Measurements from ENCODE around the gene AJAP1.
"Not testable (repeated sequence)": the region's sequence is repeated elsewhere in the genome, so short reads cannot be mapped to it uniquely, and the experiment has no call there.

The AJAP1 gene

GRCh38 chr1:4616831-4617465, 37.5 kb upstream of the AJAP1 start:
- Histone ChIP-seq H3K27ac (ENCODE audit: low read length) (no peak overlapping the region), H3K4me1 (ENCODE audit: low read length) (peaks cover 9% of the 10 kb centered on the region), H3K36me3 (replicated peaks; ENCODE audit: low read depth, low read length) (no peaks in the 10 kb centered on the region), H3K79me2 (ENCODE audit: low read length) (no peaks in the 10 kb centered on the region), H3K4me2 (ENCODE audit: low read length) (no peak overlapping the region), H3K9ac (ENCODE audit: low read length) (no peak overlapping the region), H4K20me1 (ENCODE audit: insufficient read depth, low read length) (no peaks in the 10 kb centered on the region), H3K27me3 (ENCODE audit: low read depth, low read length) (no peaks in the 10 kb centered on the region; the same call in 1 of the 2 replicates), H3K4me3 (ENCODE audit: low read length) (no peak overlapping the region), H3K9me3 (ENCODE audit: insufficient read depth, low read length) (no peaks in the 10 kb centered on the region), H2AFZ (ENCODE audit: low read depth, low read length) (no peak overlapping the region)
- no peak for TF ChIP-seq CTCF (IDR thresholded peaks at IDR 0.05; ENCODE audit: low read depth, low read length)
- TF ChIP-seq EZH2phosphoT487 (IDR thresholded peaks at IDR 0.05; ENCODE audit: low read depth) = no peak

GRCh38 chr1:4617506-4617905, 36.9 kb upstream of the AJAP1 start:
- H2AFZ ChIP-seq (ENCODE audit: low read depth, low read length) = no peak overlapping the region
- no peak overlapping the region for H3K4me3 ChIP-seq (ENCODE audit: low read length)
- H3K79me2 ChIP-seq (ENCODE audit: low read length) = no peaks in the 10 kb centered on the region
- no peaks in the 10 kb centered on the region for H3K9me3 ChIP-seq (ENCODE audit: insufficient read depth, low read length)
- no peak overlapping the region for H3K4me2 ChIP-seq (ENCODE audit: low read length)
- no peak overlapping the region for H3K9ac ChIP-seq (ENCODE audit: low read length)
- no peaks in the 10 kb centered on the region for H4K20me1 ChIP-seq (ENCODE audit: insufficient read depth, low read length)
- TF ChIP-seq EZH2phosphoT487 (IDR thresholded peaks at IDR 0.05; ENCODE audit: low read depth) (no peak), CTCF (IDR thresholded peaks at IDR 0.05; ENCODE audit: low read depth, low read length) (no peak)
- H3K27me3 ChIP-seq (ENCODE audit: low read depth, low read length) = no peaks in the 10 kb centered on the region; the same call in 1 of the 2 replicates
- H3K27ac ChIP-seq (ENCODE audit: low read length) = no peak overlapping the region
- H3K4me1 ChIP-seq (ENCODE audit: low read length) = peaks cover 12% of the 10 kb centered on the region
- no peaks in the 10 kb centered on the region for H3K36me3 ChIP-seq (replicated peaks; ENCODE audit: low read depth, low read length)

GRCh38 chr1:4618827-4619226, 35.6 kb upstream of the AJAP1 start:
- H3K27ac ChIP-seq (ENCODE audit: low read length); H4K20me1 ChIP-seq (ENCODE audit: insufficient read depth, low read length); H3K4me2 ChIP-seq (ENCODE audit: low read length); H3K79me2 ChIP-seq (ENCODE audit: low read length); H2AFZ ChIP-seq (ENCODE audit: low read depth, low read length); H3K4me3 ChIP-seq (ENCODE audit: low read length); H3K36me3 ChIP-seq (replicated peaks; ENCODE audit: low read depth, low read length); H3K27me3 ChIP-seq (ENCODE audit: low read depth, low read length); H3K9me3 ChIP-seq (ENCODE audit: insufficient read depth, low read length); H3K9ac ChIP-seq (ENCODE audit: low read length): not testable (repeated sequence)
- H3K4me1 ChIP-seq (ENCODE audit: low read length) = peaks cover 12% of the 10 kb centered on the region

GRCh38 chr1:4621646-4622045, 32.8 kb upstream of the AJAP1 start:
- Histone ChIP-seq H3K27me3 (ENCODE audit: low read depth, low read length) (no peaks in the 10 kb centered on the region; the same call in 1 of the 2 replicates), H3K4me1 (ENCODE audit: low read length) (peaks cover 12% of the 10 kb centered on the region), H3K27ac (ENCODE audit: low read length) (no peak overlapping the region), H3K9ac (ENCODE audit: low read length) (no peak overlapping the region), H3K4me2 (ENCODE audit: low read length) (peak overlapping the region; percentile 20), H3K36me3 (replicated peaks; ENCODE audit: low read depth, low read length) (no peaks in the 10 kb centered on the region), H2AFZ (ENCODE audit: low read depth, low read length) (no peak overlapping the region), H4K20me1 (ENCODE audit: insufficient read depth, low read length) (no peaks in the 10 kb centered on the region), H3K9me3 (ENCODE audit: insufficient read depth, low read length) (no peaks in the 10 kb centered on the region), H3K79me2 (ENCODE audit: low read length) (no peaks in the 10 kb centered on the region), H3K4me3 (ENCODE audit: low read length) (no peak overlapping the region)
- no peak for TF ChIP-seq EZH2phosphoT487 (IDR thresholded peaks at IDR 0.05; ENCODE audit: low read depth)
- TF ChIP-seq CTCF (IDR thresholded peaks at IDR 0.05; ENCODE audit: low read depth, low read length) = no peak

Measured in OCI-LY3 (cell line).